ENCODE data around the gene METTL23. TPM values are rescaled to one million over a fixed set of nuclear protein-coding genes. Genes with fewer than 3 reads are reported as not detected.
"Not testable (repeated sequence)": the region's sequence is repeated elsewhere in the genome, so short reads cannot be mapped to it uniquely, and the experiment has no call there.

METTL23 gene
- polyA plus RNA-seq, 1 donor (not counting 4 experiments of a cell fraction or from before 2014, with no cell fraction given), result 48.3 TPM

DNA sequence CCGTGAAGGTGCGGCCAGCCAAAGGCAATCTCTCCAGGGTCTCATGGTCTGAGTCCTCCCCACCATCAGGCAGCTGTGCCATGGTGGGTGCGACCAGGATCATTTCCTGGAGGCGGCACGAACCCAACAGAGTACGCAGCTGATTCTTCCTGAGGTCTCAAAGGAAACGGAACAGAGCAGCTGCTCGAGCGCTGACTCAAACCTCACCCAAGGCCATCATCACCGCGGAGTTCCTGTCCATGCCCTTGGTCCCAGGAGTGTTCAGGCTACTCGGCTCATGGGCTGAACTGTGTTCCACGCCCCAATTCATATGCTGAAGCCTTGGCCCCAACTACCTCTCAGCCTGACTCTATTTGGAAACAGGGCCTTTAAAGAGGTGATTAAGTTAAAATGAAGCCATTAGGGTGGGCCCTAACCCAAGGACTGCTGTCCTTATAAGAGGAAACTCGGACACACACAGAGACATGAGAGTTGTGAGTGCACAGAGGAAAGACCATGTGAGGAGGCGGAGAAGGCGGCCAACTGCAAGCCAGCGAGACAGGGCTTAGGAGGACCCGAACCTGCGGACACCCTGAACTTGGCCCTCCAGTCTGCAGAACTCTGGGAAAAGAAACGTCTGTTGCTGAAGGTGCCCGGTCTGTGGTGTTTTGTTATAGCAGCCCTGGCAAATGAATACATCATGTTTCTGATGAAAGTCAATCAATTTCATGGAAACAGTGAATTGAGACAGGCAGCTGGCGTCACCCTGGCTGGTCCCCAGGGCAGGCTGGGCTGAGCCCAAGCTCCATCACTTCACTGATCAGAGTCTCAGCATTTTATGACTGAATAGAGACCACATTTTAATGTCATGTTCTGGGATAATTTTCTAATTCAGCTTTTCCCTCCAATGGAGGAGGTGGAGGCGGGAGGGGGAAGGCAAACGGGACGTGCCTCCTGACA lies 29.6 kb upstream of the METTL23 start:
- dilution Hi-C loops (cut with MboI; ENCODE audit: extremely low pct_ligation_motif_present, low sequenced_read_pairs), result no loop called here
- Histone ChIP-seq H3K27ac (ENCODE audit: control insufficient read depth, insufficient read depth, low read length) (no peak overlapping the region), H3K4me1 (ENCODE audit: control insufficient read depth, extremely low read depth, insufficient read depth, low read length) (peaks cover 39% of the 10 kb centered on the region), H3K9me3 (ENCODE audit: control insufficient read depth, low read depth, low read length) (no peaks in the 10 kb centered on the region), H3K79me2 (ENCODE audit: control insufficient read depth, insufficient read depth, low read length) (peaks cover 45% of the 10 kb centered on the region), H3K4me2 (ENCODE audit: control insufficient read depth, extremely low read depth, insufficient read depth, low read depth, low read length) (no peak overlapping the region), H2AFZ (ENCODE audit: control insufficient read depth, low read length) (no peak overlapping the region), H3K4me3 (ENCODE audit: control insufficient read depth in 2 of 3, extremely low read depth in 1 of 3, insufficient read depth in 2 of 3, low read depth in 1 of 3, low read length in 3 of 3) (no peak overlapping the region), H3K36me3 (ENCODE audit: control insufficient read depth in 2 of 2, extremely low read depth in 1 of 2, insufficient read depth in 2 of 2, low read length in 2 of 2) (peaks cover 0 to 14% of the 10 kb centered on the region in 2 experiments), H3K9me1 (ENCODE audit: control insufficient read depth, extremely low read depth, insufficient read depth, low read length) (peaks cover 8% of the 10 kb centered on the region), H4K20me1 (ENCODE audit: control insufficient read depth, extremely low read depth, insufficient read depth, low read length) (peaks cover 3% of the 10 kb centered on the region), H3K27me3 (ENCODE audit: control insufficient read depth, extremely low read depth, insufficient read depth, low read length) (no peaks in the 10 kb centered on the region), H3K9ac (ENCODE audit: control insufficient read depth, extremely low read depth, insufficient read depth, low read length) (no peak overlapping the region)
- TF ChIP-seq EZH2 (IDR thresholded peaks at IDR 0.05; ENCODE audit: low read length) (no peak), CTCF (optimal IDR thresholded peaks at IDR 0.05 in 1 of 3, IDR thresholded peaks at IDR 0.05 in 1 of 3, conservative IDR thresholded peaks at IDR 0.05 in 1 of 3; ENCODE audit: extremely low read depth in 1 of 3, insufficient read depth in 2 of 3, low read length in 3 of 3) (no peak)
- no peak for DNase-seq (ENCODE audit: low read depth, low spot score)
- FAIRE-seq, result no peak

DNA sequence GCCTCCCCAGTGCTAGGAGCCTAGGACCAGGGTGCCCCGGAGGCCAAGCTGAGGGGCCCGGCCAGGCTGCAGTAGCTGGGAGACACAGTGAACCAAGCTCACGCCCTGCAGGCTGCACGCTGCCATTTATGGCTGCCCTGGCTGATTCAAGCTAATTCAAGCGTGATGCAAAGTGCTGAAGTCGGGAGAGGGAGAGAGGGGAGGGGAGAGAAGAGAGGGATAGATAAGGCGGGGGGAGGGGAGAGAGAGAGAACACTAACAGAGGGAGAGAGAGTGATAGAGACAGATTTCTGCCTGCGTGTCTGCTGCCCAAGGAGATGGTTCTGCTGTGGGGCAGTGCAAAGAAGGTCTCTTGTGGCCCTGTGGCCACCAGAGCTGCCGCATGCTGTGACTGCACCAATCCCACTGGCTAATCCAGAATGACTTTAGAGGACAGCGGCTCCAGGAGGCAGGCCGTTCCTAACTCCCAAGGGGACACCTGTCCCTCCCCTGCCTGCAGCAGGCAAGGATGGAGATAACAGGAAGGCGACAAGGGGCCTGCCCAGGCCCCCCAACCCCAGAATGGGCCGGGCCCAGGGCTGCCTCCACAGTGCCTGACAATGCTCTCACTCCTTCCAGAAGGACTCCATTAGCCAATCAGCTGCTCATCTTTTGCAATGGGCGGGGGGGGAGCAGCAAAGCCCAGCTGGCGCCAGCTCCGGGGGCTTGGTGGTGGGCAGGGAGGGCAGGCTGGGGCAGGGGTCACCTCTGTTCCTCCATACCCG lies 28.8 kb upstream of the METTL23 start:
- H3K9me3 ChIP-seq (ENCODE audit: control insufficient read depth, low read depth, low read length), result no peaks in the 10 kb centered on the region
- no peak overlapping the region for H3K4me3 ChIP-seq (ENCODE audit: control insufficient read depth in 2 of 3, extremely low read depth in 1 of 3, insufficient read depth in 2 of 3, low read depth in 1 of 3, low read length in 3 of 3)
- no peak for TF ChIP-seq CTCF (optimal IDR thresholded peaks at IDR 0.05 in 1 of 3, IDR thresholded peaks at IDR 0.05 in 1 of 3, conservative IDR thresholded peaks at IDR 0.05 in 1 of 3; ENCODE audit: extremely low read depth in 1 of 3, insufficient read depth in 2 of 3, low read length in 3 of 3)
- TF ChIP-seq EZH2 (IDR thresholded peaks at IDR 0.05; ENCODE audit: low read length), result no peak
- no peak for FAIRE-seq
- dilution Hi-C loops (cut with MboI; ENCODE audit: extremely low pct_ligation_motif_present, low sequenced_read_pairs), result no loop called here
- no peaks in the 10 kb centered on the region for H3K27me3 ChIP-seq (ENCODE audit: control insufficient read depth, extremely low read depth, insufficient read depth, low read length)
- H3K9ac ChIP-seq (ENCODE audit: control insufficient read depth, extremely low read depth, insufficient read depth, low read length), result no peak overlapping the region
- H3K79me2 ChIP-seq (ENCODE audit: control insufficient read depth, insufficient read depth, low read length), result peaks cover 48% of the 10 kb centered on the region
- H3K9me1 ChIP-seq (ENCODE audit: control insufficient read depth, extremely low read depth, insufficient read depth, low read length), result peaks cover 8% of the 10 kb centered on the region
- peaks cover 39% of the 10 kb centered on the region for H3K4me1 ChIP-seq (ENCODE audit: control insufficient read depth, extremely low read depth, insufficient read depth, low read length)
- no peak overlapping the region for H3K4me2 ChIP-seq (ENCODE audit: control insufficient read depth, extremely low read depth, insufficient read depth, low read depth, low read length)
- DNase-seq (ENCODE audit: low read depth, low spot score), result no peak
- H4K20me1 ChIP-seq (ENCODE audit: control insufficient read depth, extremely low read depth, insufficient read depth, low read length), result peaks cover 3% of the 10 kb centered on the region
- no peak overlapping the region for H2AFZ ChIP-seq (ENCODE audit: control insufficient read depth, low read length)
- H3K27ac ChIP-seq (ENCODE audit: control insufficient read depth, insufficient read depth, low read length), result no peak overlapping the region
- H3K36me3 ChIP-seq (ENCODE audit: control insufficient read depth in 2 of 2, extremely low read depth in 1 of 2, insufficient read depth in 2 of 2, low read length in 2 of 2), result peaks cover 0 to 14% of the 10 kb centered on the region in 2 experiments

GRCh38 chr17:76698466-76698977 lies 28.1 kb upstream of the METTL23 start:
- Histone ChIP-seq H3K79me2 (ENCODE audit: control insufficient read depth, insufficient read depth, low read length) (peaks cover 53% of the 10 kb centered on the region), H3K36me3 (ENCODE audit: control insufficient read depth in 2 of 2, extremely low read depth in 1 of 2, insufficient read depth in 2 of 2, low read length in 2 of 2) (peaks cover 0 to 14% of the 10 kb centered on the region in 2 experiments), H3K4me1 (ENCODE audit: control insufficient read depth, extremely low read depth, insufficient read depth, low read length) (peaks cover 39% of the 10 kb centered on the region)
- H3K27ac ChIP-seq (ENCODE audit: control insufficient read depth, insufficient read depth, low read length); FAIRE-seq; H3K9me1 ChIP-seq (ENCODE audit: control insufficient read depth, extremely low read depth, insufficient read depth, low read length); H3K4me2 ChIP-seq (ENCODE audit: control insufficient read depth, extremely low read depth, insufficient read depth, low read depth, low read length); DNase-seq (ENCODE audit: low read depth, low spot score); H3K9ac ChIP-seq (ENCODE audit: control insufficient read depth, extremely low read depth, insufficient read depth, low read length); H3K4me3 ChIP-seq (ENCODE audit: control insufficient read depth in 2 of 3, extremely low read depth in 1 of 3, insufficient read depth in 2 of 3, low read depth in 1 of 3, low read length in 3 of 3); dilution Hi-C loops (cut with MboI; ENCODE audit: extremely low pct_ligation_motif_present, low sequenced_read_pairs); H4K20me1 ChIP-seq (ENCODE audit: control insufficient read depth, extremely low read depth, insufficient read depth, low read length); H2AFZ ChIP-seq (ENCODE audit: control insufficient read depth, low read length); H3K9me3 ChIP-seq (ENCODE audit: control insufficient read depth, low read depth, low read length); H3K27me3 ChIP-seq (ENCODE audit: control insufficient read depth, extremely low read depth, insufficient read depth, low read length): not testable (repeated sequence)
